ENCODE data around the gene UBALD2. TPM values are rescaled to one million over a fixed set of nuclear protein-coding genes. Genes with fewer than 3 reads are reported as not detected.

The UBALD2 gene
- total RNA-seq, 2 donors from 2014 or later, result 36.0 to 46.0 TPM

- Histone ChIP-seq H3K36me3 (ENCODE audit: control insufficient read depth, insufficient read depth, low read length) (no peaks in the 10 kb centered on the region), H3K27me3 (ENCODE audit: control insufficient read depth, insufficient read depth, low read length, poor library complexity, severe bottlenecking) (no peaks in the 10 kb centered on the region), H3K9ac (ENCODE audit: extremely low read depth, low read length, poor library complexity, severe bottlenecking) (no peak overlapping the region), H3K4me1 (ENCODE audit: control insufficient read depth, insufficient read depth, low read length) (no peaks in the 10 kb centered on the region), H3K4me3 (ENCODE audit: low read length) (no peak overlapping the region), H3K27ac (ENCODE audit: low read depth, low read length) (no peak overlapping the region), H3K9me3 (ENCODE audit: control insufficient read depth, low read length) (no peaks in the 10 kb centered on the region)
- no peaks in the 10 kb centered on the region for H3K4me1 Mint-ChIP-seq
- 83 to 89% methylated on average over 7 of the region's 7 CpGs for WGBS, 2 experiments (ENCODE audit: insufficient coverage in 1 of 2, insufficient read length in 1 of 2)
- no peak overlapping the region for H3K4me3 Mint-ChIP-seq
- H3K9me3 Mint-ChIP-seq, result no peaks in the 10 kb centered on the region
- peaks cover 26% of the 10 kb centered on the region for H3K36me3 Mint-ChIP-seq (ENCODE audit: low read depth)
- TF ChIP-seq CTCF (conservative IDR thresholded peaks at IDR 0.05), result no peak
- DNase-seq, result no peak
- no peaks in the 10 kb centered on the region for H3K27me3 Mint-ChIP-seq (ENCODE audit: insufficient read depth)
- H3K27ac Mint-ChIP-seq, result no peak overlapping the region
Measured at GRCh38 chr17:76293106-76293505, 28.0 kb downstream of the UBALD2 start.

GRCh38 chr17:76296186-76296585 lies 31.0 kb downstream of the UBALD2 start:
- Mint-ChIP-seq H3K9me3 (no peaks in the 10 kb centered on the region), H3K27ac (no peak overlapping the region), H3K4me3 (no peak overlapping the region), H3K4me1 (no peaks in the 10 kb centered on the region), H3K36me3 (ENCODE audit: low read depth) (peaks cover 15% of the 10 kb centered on the region), H3K27me3 (ENCODE audit: insufficient read depth) (no peaks in the 10 kb centered on the region)
- no peak for TF ChIP-seq CTCF (conservative IDR thresholded peaks at IDR 0.05)
- DNase-seq, result no peak
- Histone ChIP-seq H3K4me1 (ENCODE audit: control insufficient read depth, insufficient read depth, low read length) (no peaks in the 10 kb centered on the region), H3K9me3 (ENCODE audit: control insufficient read depth, low read length) (no peaks in the 10 kb centered on the region), H3K27ac (ENCODE audit: low read depth, low read length) (no peak overlapping the region), H3K4me3 (ENCODE audit: low read length) (no peak overlapping the region), H3K36me3 (ENCODE audit: control insufficient read depth, insufficient read depth, low read length) (no peaks in the 10 kb centered on the region), H3K27me3 (ENCODE audit: control insufficient read depth, insufficient read depth, low read length, poor library complexity, severe bottlenecking) (no peaks in the 10 kb centered on the region), H3K9ac (ENCODE audit: extremely low read depth, low read length, poor library complexity, severe bottlenecking) (no peak overlapping the region)
- WGBS, 2 experiments (ENCODE audit: insufficient coverage in 1 of 2, insufficient read length in 1 of 2), result 91 to 98% methylated on average over 4 of the region's 4 CpGs

GRCh38 chr17:76296889-76297288 lies 31.7 kb downstream of the UBALD2 start:
- Histone ChIP-seq H3K9me3 (ENCODE audit: control insufficient read depth, low read length) (no peaks in the 10 kb centered on the region), H3K36me3 (ENCODE audit: control insufficient read depth, insufficient read depth, low read length) (no peaks in the 10 kb centered on the region), H3K9ac (ENCODE audit: extremely low read depth, low read length, poor library complexity, severe bottlenecking) (no peak overlapping the region), H3K27me3 (ENCODE audit: control insufficient read depth, insufficient read depth, low read length, poor library complexity, severe bottlenecking) (no peaks in the 10 kb centered on the region), H3K4me1 (ENCODE audit: control insufficient read depth, insufficient read depth, low read length) (no peaks in the 10 kb centered on the region), H3K4me3 (ENCODE audit: low read length) (no peak overlapping the region), H3K27ac (ENCODE audit: low read depth, low read length) (no peak overlapping the region)
- Mint-ChIP-seq H3K27me3 (ENCODE audit: insufficient read depth) (no peaks in the 10 kb centered on the region), H3K4me3 (no peak overlapping the region), H3K4me1 (no peaks in the 10 kb centered on the region), H3K9me3 (no peaks in the 10 kb centered on the region), H3K27ac (no peak overlapping the region), H3K36me3 (ENCODE audit: low read depth) (peaks cover 15% of the 10 kb centered on the region)
- no peak for DNase-seq
- TF ChIP-seq CTCF (conservative IDR thresholded peaks at IDR 0.05), result no peak
- 79 to 89% methylated on average over 5 of the region's 5 CpGs for WGBS, 2 experiments (ENCODE audit: insufficient coverage in 1 of 2, insufficient read length in 1 of 2)

All from endodermal cell (in vitro differentiated cells).